Activated T-helper 1 cell treated with anti-CD3 and anti-CD28 coated beads, Interleukin-12 subunit alpha, Interleukin-12 subunit beta, Interleukin-2, Interleukin-4 antibody, amounts not matched to agents 30 ng/mL and 10 ng/mL and 1 ng/mL, durations not matched to agents 14 hours and 24 hours and 36 hours (primary cell): ENCODE results near the gene EFCAB5. TPM values are rescaled to one million over a fixed set of nuclear protein-coding genes. Genes with fewer than 3 reads are reported as not detected.
"Not testable (repeated sequence)": the region's sequence is repeated elsewhere in the genome, so short reads cannot be mapped to it uniquely, and the experiment has no call there.

Source experiments
- DNase-seq: peaks from one replicate; pipeline ENCODE4 v3.0.0; 2021; ENCODE audit warnings: low spot score
- H3K27ac Mint-ChIP-seq: one replicate; pipeline ENCODE4 v1.8.0; 2021; ENCODE audit warnings: mild to moderate bottlenecking, mixed read lengths
- H3K27me3 Mint-ChIP-seq: one replicate; pipeline ENCODE4 v1.8.0; 2022; ENCODE audit warnings: mild to moderate bottlenecking, moderate library complexity, mixed read lengths; ENCODE audit not compliant: insufficient read depth
- H3K36me3 Mint-ChIP-seq: one replicate; pipeline ENCODE4 v1.8.0; 2021; ENCODE audit warnings: low read depth, mixed read lengths
- H3K4me1 Mint-ChIP-seq: one replicate; pipeline ENCODE4 v1.8.0; 2021; ENCODE audit warnings: low read depth, mixed read lengths
- H3K4me3 Mint-ChIP-seq: one replicate; pipeline ENCODE4 v1.8.0; 2021; ENCODE audit warnings: mild to moderate bottlenecking, moderate library complexity, mixed read lengths
- H3K9me3 Mint-ChIP-seq: one replicate; pipeline ENCODE4 v1.8.0; 2021; ENCODE audit warnings: mixed read lengths
- intact Hi-C: fragments of 100-400 bp; cut with micrococcal nuclease; formaldehyde crosslinking; loops from one replicate; pipeline ENCODE4 v1.15.1; 2024
- total RNA-seq: library from RNA; stranded (reverse); gene quantifications from 2 replicates; pipeline ENCODE4 v1.2.3, GENCODE V29; 2022

The EFCAB5 gene
- total RNA-seq, 1 donor from 2014 or later: 0.60 TPM

DNA sequence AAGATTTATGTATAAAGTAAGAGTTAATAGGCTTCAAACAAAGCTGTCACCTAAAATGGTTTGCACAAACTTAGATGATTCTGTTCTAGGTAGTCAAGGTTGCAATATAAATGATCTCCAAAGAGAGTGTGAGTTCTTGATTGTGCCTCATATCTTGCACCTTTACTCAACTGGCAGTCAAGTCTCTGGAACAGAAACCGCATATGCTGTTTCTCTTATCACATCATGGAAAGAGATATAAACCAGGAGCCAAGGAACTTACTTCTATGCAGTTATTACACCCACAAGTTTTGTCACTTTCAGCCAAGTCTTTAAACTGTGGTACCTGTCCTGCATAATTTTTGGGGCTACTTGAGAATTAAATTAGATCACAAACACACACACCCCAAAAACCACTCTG, 16.6 kb upstream of the EFCAB5 start:
- Mint-ChIP-seq H3K27ac (no peak overlapping the region), H3K27me3 (no peaks in the 10 kb centered on the region), H3K9me3 (no peaks in the 10 kb centered on the region), H3K4me1 (peaks cover 45% of the 10 kb centered on the region), H3K4me3 (no peak overlapping the region), H3K36me3 (peaks cover 12% of the 10 kb centered on the region)
- intact Hi-C loops: no loop called here
- DNase-seq: no peak

DNA sequence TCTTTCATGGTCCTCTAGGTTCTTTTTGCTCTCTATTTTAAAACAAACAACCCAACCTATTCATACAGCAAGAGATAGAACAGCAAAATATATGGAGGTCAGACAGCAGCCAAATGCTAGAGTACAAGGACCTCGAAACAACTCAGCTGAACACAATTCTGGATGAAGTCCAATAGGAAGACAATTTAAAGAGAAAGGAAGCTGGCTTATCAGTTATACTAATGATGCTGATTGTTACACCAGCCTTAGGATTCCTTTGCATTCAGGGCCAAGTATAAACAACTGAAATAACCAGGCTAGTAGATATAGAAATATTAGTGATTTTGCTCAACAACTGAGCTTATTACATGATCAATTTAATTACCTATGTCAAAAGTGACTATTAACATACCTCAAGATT, 13.9 kb upstream of the EFCAB5 start:
- Mint-ChIP-seq H3K4me3 (peak overlapping the region; percentile 8), H3K27me3 (no peaks in the 10 kb centered on the region), H3K9me3 (no peaks in the 10 kb centered on the region), H3K36me3 (peaks cover 9% of the 10 kb centered on the region), H3K4me1 (peaks cover 39% of the 10 kb centered on the region), H3K27ac (no peak overlapping the region)
- intact Hi-C loops: no loop called here
- no peak for DNase-seq

DNA sequence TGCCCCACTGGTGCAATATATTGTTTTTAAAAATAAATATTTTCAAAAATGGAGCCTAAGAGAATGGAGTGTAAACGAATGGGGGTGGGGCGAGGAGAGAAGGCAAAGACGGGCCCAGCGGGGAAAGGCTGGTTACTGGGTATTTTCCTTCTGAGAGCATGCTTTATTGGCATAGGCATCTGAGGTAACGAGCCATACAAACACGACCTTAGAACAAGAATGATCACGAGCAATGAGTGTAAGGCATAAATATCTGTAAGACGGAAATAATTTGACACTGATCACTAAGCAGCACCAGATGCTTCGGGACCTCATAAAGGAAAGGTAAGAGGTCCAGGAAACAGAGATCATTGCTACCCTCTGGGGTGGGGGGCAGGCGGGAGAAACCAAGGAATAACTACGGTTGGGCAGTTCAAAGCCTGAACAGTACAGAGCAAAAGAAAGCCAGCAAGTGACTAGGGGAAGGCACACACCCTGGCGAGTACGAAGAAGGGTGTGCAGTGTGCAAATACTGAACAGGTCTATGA, 12.4 kb upstream of the EFCAB5 start:
- Mint-ChIP-seq H3K9me3 (no peaks in the 10 kb centered on the region), H3K27ac (no peak overlapping the region)

DNA sequence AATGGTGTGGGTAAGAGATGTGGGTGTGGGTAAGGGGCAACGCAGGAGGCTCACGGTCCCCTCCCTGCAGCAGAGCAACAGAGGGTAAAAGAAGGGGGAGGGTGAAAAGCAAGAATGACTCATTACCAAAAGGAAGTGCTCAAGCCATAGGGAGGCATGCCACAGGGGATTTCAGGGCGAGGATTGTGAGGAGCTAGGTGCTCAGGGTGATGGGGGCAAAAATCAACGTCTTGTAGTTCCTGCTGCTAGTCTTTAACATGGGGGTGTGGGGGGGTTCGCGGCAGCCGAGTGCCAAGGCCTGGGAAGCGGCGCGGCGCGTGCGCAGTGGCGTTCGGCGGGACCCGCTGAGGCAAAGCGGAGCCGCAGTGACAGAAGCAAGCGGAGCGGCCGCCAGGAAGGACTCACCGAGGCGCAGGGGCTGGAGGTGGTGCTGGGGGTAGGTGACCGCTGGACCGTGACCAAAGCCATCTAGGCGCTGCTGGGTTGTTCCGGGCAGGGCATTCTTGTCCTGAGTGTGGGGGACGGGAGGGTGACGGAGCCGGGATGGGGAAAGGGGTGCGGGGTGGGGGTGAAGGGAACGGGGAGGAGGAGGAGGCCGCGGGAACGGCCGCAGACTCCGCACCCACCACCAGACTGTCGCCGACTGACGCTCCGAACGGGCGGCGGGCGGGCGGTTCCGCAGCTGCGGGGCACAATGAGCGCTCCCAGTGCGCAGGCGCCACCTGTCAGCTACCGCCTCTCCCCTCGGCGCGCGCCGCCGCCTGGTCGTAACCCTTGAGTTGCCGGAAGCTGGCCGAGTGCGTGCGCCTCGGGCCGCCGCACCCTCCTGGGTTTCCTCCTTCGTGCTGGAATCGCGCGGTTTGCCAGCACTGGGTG, 11.7 kb upstream of the EFCAB5 start, which contains the start of gene SSH2:
TSS of gene SSH2 (minus strand) at position 696 of the 876 bp plus-strand sequence. CDS start at position 468, 228 bp downstream.
- Mint-ChIP-seq H3K36me3 (peaks cover 9% of the 10 kb centered on the region), H3K4me3 (no peak within 1 kb of the TSS), H3K27me3 (no peaks in the 10 kb centered on the region), H3K27ac (no peak within 1 kb of the TSS), H3K4me1 (peaks cover 36% of the 10 kb centered on the region), H3K9me3 (no peaks in the 10 kb centered on the region)
- intact Hi-C loops: loop anchor here (1.0 to 5.0 kb wide), 9 partner anchors 15 to 539 kb away; partner anchors contain the start of genes ABHD15, GIT1, TAOK1 and TMIGD1
- peak; percentile 84 for DNase-seq

More for the DNA sequence above, 12.4 kb upstream of the EFCAB5 start:
- Mint-ChIP-seq H3K4me1 (peaks cover 39% of the 10 kb centered on the region), H3K36me3 (peaks cover 9% of the 10 kb centered on the region), H3K4me3 (no peak overlapping the region), H3K27me3 (no peaks in the 10 kb centered on the region)
- no peak for DNase-seq
- intact Hi-C loops: loop anchor here (2.0 kb wide), 2 partner anchors 14 to 340 kb away; partner anchors contain the start of gene GIT1

DNA sequence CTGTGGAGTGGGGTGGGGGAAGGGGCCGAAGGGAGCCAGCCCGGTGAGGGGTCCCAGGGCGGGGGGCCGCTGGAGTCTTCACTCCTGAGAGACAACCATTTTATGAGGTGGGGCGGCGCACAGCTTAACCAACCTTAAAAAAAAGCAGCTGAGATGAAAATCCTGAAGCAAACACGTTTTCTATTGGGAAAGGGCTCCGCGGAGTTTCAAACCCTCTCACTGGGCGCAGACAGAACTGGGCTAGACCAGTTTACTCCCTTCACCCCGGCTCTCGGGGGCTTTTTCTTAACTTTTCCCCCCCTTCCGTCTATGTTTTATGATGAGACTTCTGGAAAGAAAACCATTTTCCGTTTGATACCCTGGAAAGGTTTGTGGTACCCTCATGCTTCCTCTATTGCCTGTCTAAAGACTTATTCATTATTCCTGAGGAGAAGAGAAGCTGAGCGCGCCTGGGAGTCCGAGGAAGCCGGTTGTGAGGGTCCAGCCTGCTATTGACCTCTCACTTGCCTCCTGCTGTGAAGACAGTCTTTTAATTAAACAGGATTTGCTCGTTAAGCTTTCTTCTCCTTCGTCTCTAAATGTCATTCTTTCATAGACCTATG, 10.9 kb upstream of the EFCAB5 start:
- Mint-ChIP-seq H3K9me3 (no peaks in the 10 kb centered on the region), H3K4me1 (peaks cover 29% of the 10 kb centered on the region)

DNA sequence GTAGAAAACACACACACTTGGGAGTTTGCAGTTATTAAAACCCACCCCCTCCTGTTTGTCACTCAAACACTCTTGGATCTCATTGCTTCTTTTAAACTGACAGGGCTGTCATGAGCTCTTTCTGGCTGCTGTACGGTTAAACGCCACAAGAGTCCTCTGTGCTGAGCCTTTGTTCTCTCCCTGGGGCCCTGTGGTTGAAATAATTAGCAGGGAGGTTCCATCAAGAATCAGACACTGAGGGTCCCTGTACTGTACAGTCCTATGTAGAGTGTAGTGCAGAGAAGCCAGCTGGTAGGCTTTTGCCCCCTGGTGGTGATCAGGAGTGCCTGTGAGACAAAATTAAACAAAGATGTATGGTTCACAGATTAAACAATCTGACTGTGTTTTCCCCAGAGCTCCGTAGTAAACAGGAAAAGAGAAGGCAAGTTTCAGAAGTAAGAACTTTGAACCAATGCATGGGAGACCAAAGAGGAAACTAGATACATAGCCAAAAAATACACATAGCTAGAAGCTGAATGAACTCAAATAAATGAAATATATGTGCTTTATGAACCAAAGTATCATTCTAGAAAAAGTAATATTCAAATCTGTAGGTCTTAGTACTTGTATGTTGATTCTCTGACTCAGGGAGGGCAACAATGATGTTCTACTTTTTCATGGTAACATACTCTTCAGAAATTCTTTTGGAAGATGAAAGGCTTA, 10.1 kb upstream of the EFCAB5 start:
- peaks cover 1% of the 10 kb centered on the region for H3K27me3 Mint-ChIP-seq
- peaks cover 28% of the 10 kb centered on the region for H3K4me1 Mint-ChIP-seq
- DNase-seq: peak; percentile 62
- H3K36me3 Mint-ChIP-seq: peaks cover 10% of the 10 kb centered on the region
- intact Hi-C loops: loop anchor here (1.0 to 5.0 kb wide), 10 partner anchors 63 to 541 kb away; partner anchors contain the start of genes ABHD15, TAOK1, TMIGD1 and TP53I13
- H3K27ac Mint-ChIP-seq: no peak overlapping the region
- H3K4me3 Mint-ChIP-seq: no peak overlapping the region
- H3K9me3 Mint-ChIP-seq: no peaks in the 10 kb centered on the region

More for the DNA sequence above, 10.9 kb upstream of the EFCAB5 start:
- Mint-ChIP-seq H3K27me3 (no peaks in the 10 kb centered on the region), H3K36me3 (peaks cover 10% of the 10 kb centered on the region), H3K4me3 (no peak overlapping the region), H3K27ac (no peak overlapping the region)
- intact Hi-C loops: loop anchor here (1.0 to 5.0 kb wide), 11 partner anchors 62 to 540 kb away; partner anchors contain the start of genes ABHD15, TAOK1, TMIGD1 and TP53I13
- DNase-seq: no peak

DNA sequence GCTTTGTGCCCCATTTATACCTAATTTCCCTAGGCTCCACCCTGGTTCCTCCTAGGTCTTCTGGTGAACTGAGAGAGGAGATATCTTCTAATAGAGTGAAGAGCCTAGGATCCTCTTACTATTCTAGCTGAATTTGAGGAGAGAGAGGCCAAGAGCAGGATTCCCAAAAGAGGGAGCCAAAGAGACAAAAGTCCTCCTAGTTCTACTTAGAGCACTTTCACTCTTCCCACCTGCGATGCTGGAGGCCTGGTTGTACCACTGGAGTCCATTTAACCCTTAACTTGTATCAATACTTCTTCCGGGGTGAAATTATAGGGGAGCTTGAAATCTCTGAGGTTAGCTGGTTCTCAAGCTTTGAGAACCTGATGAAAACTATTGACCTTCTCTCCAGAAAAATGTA, 8.1 kb upstream of the EFCAB5 start:
- H3K27ac Mint-ChIP-seq: no peak overlapping the region
- no peaks in the 10 kb centered on the region for H3K9me3 Mint-ChIP-seq
- peaks cover 1% of the 10 kb centered on the region for H3K27me3 Mint-ChIP-seq

DNA sequence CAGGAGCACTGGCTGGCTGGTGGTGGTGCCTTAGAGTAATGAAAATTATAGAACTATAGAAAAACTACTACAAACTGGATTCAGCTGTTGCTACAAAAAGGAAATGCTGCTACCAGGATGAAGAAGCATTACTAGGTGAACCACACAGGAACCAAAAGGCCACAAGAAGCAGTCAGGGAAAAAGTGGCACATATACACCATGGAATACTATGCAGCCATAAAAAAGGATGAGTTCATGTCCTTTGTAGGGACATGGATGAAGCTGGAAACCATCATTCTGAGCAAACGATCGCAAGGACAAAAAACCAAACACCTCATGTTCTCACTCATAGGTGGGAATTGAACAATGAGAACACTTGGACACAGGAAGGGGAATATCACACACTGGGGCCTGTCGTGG, 5.5 kb upstream of the EFCAB5 start:
- H3K36me3 Mint-ChIP-seq, H3K27me3 Mint-ChIP-seq, intact Hi-C loops, DNase-seq, H3K4me3 Mint-ChIP-seq, H3K9me3 Mint-ChIP-seq, H3K4me1 Mint-ChIP-seq, H3K27ac Mint-ChIP-seq: not testable (repeated sequence)

More for the DNA sequence above, 8.1 kb upstream of the EFCAB5 start:
- Mint-ChIP-seq H3K36me3 (peaks cover 2% of the 10 kb centered on the region), H3K4me3 (no peak overlapping the region), H3K4me1 (peaks cover 12% of the 10 kb centered on the region)
- intact Hi-C loops: loop anchor here (5.0 kb wide), 3 partner anchors 89 to 399 kb away; partner anchors contain the start of genes ABHD15, TMIGD1 and TP53I13
- no peak for DNase-seq

DNA sequence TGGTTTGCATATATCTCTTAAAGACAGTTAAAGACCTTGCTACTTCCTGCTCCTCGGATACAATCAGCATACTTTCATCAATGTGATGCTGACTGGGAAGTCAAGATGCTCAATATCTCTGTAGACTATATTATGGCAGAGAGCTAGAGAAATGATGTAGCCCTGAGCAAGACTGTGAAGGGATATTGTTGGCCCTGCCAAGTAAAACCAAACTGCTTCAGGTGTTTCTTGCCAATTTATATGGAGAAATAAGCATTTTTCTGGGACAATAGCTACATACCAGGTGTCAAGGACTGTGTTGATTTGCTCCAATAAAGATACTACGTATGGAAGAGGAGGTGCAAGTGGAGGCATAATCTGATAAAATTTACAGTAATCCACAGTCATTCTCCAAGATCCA, 4.7 kb upstream of the EFCAB5 start:
- Mint-ChIP-seq H3K27ac (no peak overlapping the region), H3K27me3 (peaks cover 3% of the 10 kb centered on the region), H3K4me1 (peaks cover 9% of the 10 kb centered on the region), H3K4me3 (no peak overlapping the region), H3K9me3 (no peaks in the 10 kb centered on the region), H3K36me3 (peaks cover 1% of the 10 kb centered on the region)
- intact Hi-C loops: no loop called here
- no peak for DNase-seq

DNA sequence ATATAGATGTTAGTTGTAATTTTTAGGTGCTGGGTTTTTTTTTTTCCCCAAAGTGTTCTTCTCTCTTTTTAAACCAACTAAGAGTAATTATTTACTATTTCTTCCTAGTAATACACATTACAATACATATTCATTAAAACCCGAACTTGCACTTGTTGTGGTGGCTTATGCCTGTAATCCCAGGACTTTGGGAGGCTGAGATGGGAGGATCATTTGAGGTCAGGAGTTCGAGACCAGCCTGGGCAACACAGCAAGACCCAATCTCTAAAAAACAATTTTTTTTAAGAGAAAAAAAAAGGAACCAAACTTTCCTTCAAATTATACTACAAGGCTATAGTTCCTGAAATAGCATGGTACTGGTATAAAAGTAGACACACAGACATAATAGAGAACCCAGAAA, 3.8 kb downstream of the EFCAB5 start:
- no peaks in the 10 kb centered on the region for H3K9me3 Mint-ChIP-seq
- no peak for DNase-seq
- no peak overlapping the region for H3K27ac Mint-ChIP-seq
- H3K4me1 Mint-ChIP-seq: peaks cover 6% of the 10 kb centered on the region
- H3K27me3 Mint-ChIP-seq: peaks cover under 1% of the 10 kb centered on the region
- intact Hi-C loops: no loop called here
- no peaks in the 10 kb centered on the region for H3K36me3 Mint-ChIP-seq
- no peak overlapping the region for H3K4me3 Mint-ChIP-seq

DNA sequence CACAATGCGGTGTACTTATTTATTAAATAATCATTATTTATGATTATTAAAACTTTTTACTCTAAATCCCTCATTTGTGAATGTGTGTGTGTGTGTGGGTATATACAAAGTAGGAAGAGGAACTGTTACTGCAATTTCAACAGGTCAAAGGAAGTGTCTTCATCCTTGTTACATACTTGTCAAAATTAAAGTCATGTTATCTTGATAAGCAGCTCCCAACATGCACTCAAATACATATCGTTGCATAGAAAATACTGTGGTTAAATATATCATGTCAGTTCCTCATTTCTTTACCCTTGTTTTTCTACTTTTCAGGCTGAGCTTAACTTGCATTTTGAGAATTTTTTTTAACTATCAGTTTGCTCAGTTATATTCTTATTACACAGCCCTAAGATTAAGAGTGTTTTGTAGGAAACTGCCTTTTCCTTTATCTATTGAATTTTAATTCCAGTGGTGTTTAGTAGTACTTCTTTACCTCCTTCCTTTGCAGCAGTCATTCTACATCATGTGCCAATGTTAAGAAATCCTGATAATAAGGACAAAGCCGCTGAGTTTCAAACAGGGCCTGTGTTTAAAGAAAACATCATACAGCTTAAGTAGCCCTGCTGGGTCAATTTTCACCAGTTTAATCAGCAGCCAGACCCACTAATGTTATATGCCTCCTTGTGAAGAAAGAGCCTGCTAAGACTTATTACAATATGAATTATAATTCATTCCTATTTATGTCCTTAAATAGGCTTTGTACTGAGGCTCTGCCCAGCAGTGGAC, 7.2 kb downstream of the EFCAB5 start:
- intact Hi-C loops: no loop called here
- H3K9me3 Mint-ChIP-seq: peaks cover 3% of the 10 kb centered on the region
- no peak for DNase-seq
- H3K27ac Mint-ChIP-seq: no peak overlapping the region
- no peaks in the 10 kb centered on the region for H3K36me3 Mint-ChIP-seq
- peaks cover 6% of the 10 kb centered on the region for H3K4me1 Mint-ChIP-seq
- H3K27me3 Mint-ChIP-seq: no peaks in the 10 kb centered on the region
- no peak overlapping the region for H3K4me3 Mint-ChIP-seq

DNA sequence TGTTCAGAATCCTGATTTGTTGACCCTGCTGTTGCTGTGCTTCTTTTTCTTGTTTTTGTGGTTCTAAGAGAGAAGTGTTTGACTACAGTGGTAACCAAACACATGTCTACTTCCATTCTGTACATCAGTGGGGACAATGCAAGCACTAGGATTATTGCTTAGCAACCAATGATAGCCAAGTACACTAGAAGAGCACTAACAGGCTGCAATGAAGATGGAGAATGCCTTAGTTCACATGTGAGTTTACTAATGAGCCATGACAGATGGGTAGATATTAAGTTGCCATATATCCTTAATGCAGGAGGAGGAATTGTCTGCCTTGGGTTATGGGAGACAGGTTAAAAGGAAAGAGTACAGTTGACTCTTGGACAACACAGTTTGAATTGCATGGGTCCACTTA, 8.3 kb downstream of the EFCAB5 start:
- no peak for DNase-seq
- no peaks in the 10 kb centered on the region for H3K36me3 Mint-ChIP-seq

More for the DNA sequence above, 8.3 kb downstream of the EFCAB5 start:
- H3K4me1 Mint-ChIP-seq: peaks cover 6% of the 10 kb centered on the region
- no peak overlapping the region for H3K4me3 Mint-ChIP-seq
- H3K27me3 Mint-ChIP-seq: no peaks in the 10 kb centered on the region
- intact Hi-C loops: no loop called here
- no peak overlapping the region for H3K27ac Mint-ChIP-seq
- H3K9me3 Mint-ChIP-seq: peaks cover 7% of the 10 kb centered on the region
